Mesendoderm (in vitro differentiated cells): ENCODE results near the gene RTP3.
A peak's percentile ranks its signal among the peaks of the same experiment; 100 is the strongest.

Source experiments
- DNase-seq: peaks from one replicate; pipeline ENCODE4 v3.0.0; 2013
- H2AK5ac ChIP-seq: 2 replicates; pipeline ENCODE4 v1.6.1; 2013; ENCODE audit warnings: low read length, inconsistent platforms
- H2BK120ac ChIP-seq: 2 replicates; pipeline ENCODE4 v1.6.1; 2013; ENCODE audit warnings: low read depth, mild to moderate bottlenecking, low read length, moderate library complexity, mixed read lengths
- H2BK15ac ChIP-seq: replicated peaks from 2 replicates; pipeline ENCODE4 v1.6.1; 2013; ENCODE audit warnings: low read depth, mild to moderate bottlenecking, moderate library complexity
- H2BK5ac ChIP-seq: 2 replicates; pipeline ENCODE4 v1.6.1; 2013; ENCODE audit warnings: low read length, inconsistent platforms
- H3K18ac ChIP-seq: 2 replicates; pipeline ENCODE4 v1.6.1; 2013; ENCODE audit warnings: mild to moderate bottlenecking, low read length, mixed read lengths
- H3K23ac ChIP-seq: one replicate; pipeline ENCODE4 v1.6.1; 2013; ENCODE audit warnings: low read length
- H3K27ac ChIP-seq: 2 replicates; pipeline ENCODE4 v1.5.1; 2013; ENCODE audit warnings: low read depth, mild to moderate bottlenecking, inconsistent platforms, low read length, moderate library complexity
- H3K27me3 ChIP-seq: 2 replicates; pipeline ENCODE4 v1.6.1; 2013; ENCODE audit warnings: low read length, control low read depth, mild to moderate bottlenecking, inconsistent platforms; ENCODE audit not compliant: insufficient read depth, poor library complexity
- H3K36me3 ChIP-seq: 2 replicates; pipeline ENCODE4 v1.6.1; 2013; ENCODE audit warnings: low read length, inconsistent platforms; ENCODE audit not compliant: control insufficient read depth, insufficient read depth
- H3K4ac ChIP-seq: one replicate; pipeline ENCODE4 v1.6.1; 2013; ENCODE audit warnings: low read depth, mild to moderate bottlenecking, low read length, moderate library complexity
- H3K4me1 ChIP-seq: 2 replicates; pipeline ENCODE4 v1.6.1; 2013; ENCODE audit warnings: low read depth, low read length, inconsistent platforms; ENCODE audit not compliant: control insufficient read depth
- H3K4me2 ChIP-seq: 2 replicates; pipeline ENCODE4 v1.6.1; 2013; ENCODE audit warnings: low read length
- H3K4me3 ChIP-seq: 2 replicates; pipeline ENCODE4 v1.5.1; 2013; ENCODE audit warnings: mild to moderate bottlenecking, low read length
- H3K56ac ChIP-seq: one replicate; pipeline ENCODE4 v1.6.1; 2013; ENCODE audit warnings: low read length
- H3K79me1 ChIP-seq: 2 replicates; pipeline ENCODE4 v1.6.1; 2013; ENCODE audit warnings: low read length, inconsistent platforms
- H3K79me2 ChIP-seq: 2 replicates; pipeline ENCODE4 v1.6.1; 2013; ENCODE audit warnings: mild to moderate bottlenecking, low read length; ENCODE audit not compliant: control insufficient read depth, insufficient read depth
- H3K9ac ChIP-seq: 2 replicates; pipeline ENCODE4 v1.6.1; 2013; ENCODE audit warnings: low read length, inconsistent platforms
- H4K5ac ChIP-seq: one replicate; pipeline ENCODE4 v1.6.1; 2013; ENCODE audit warnings: low read length
- H4K8ac ChIP-seq: one replicate; pipeline ENCODE4 v1.6.1; 2013; ENCODE audit warnings: low read depth, mild to moderate bottlenecking, control low read depth, low read length, moderate library complexity
- WGBS: extraction: QIAGEN DNeasy Blood & Tissue Kit; methylation state at CpG from one replicate; pipeline ENCODE4 v1.1.7; 2013; ENCODE audit warnings: low lambda C conversion rate, missing lambda C conversion rate; ENCODE audit not compliant: insufficient coverage; ENCODE audit errors: extremely low coverage; 5-methylcytosine and 5-hydroxymethylcytosine counted together

The RTP3 gene

GRCh38 chr3:46503200-46503874 is 5.6 kb downstream of the RTP3 start:
- DNase-seq, result no peak
- Histone ChIP-seq H3K36me3 (no peaks in the 10 kb centered on the region), H3K79me2 (no peaks in the 10 kb centered on the region), H2BK120ac (no peak overlapping the region), H3K27ac (no peak overlapping the region), H3K4me3 (no peak overlapping the region), H4K5ac (no peak overlapping the region), H3K4me1 (peaks cover 7% of the 10 kb centered on the region), H3K9ac (no peak overlapping the region), H4K8ac (no peak overlapping the region), H3K23ac (no peak overlapping the region), H3K18ac (no peak overlapping the region), H3K27me3 (no peaks in the 10 kb centered on the region), H2BK5ac (no peak overlapping the region), H2AK5ac (no peak overlapping the region), H2BK15ac (no peak overlapping the region), H3K56ac (no peak overlapping the region), H3K79me1 (no peaks in the 10 kb centered on the region), H3K4ac (no peak overlapping the region), H3K4me2 (no peak overlapping the region)
- no CpG with 5 or more reads among the region's 7 CpGs for WGBS

- Histone ChIP-seq H3K79me2 (no peaks in the 10 kb centered on the region), H2BK5ac (no peak overlapping the region), H3K36me3 (no peaks in the 10 kb centered on the region), H3K4ac (no peak overlapping the region), H3K79me1 (no peaks in the 10 kb centered on the region), H3K18ac (no peak overlapping the region), H3K56ac (no peak overlapping the region), H4K5ac (no peak overlapping the region), H3K4me1 (peaks cover 7% of the 10 kb centered on the region), H2BK15ac (no peak overlapping the region), H2BK120ac (no peak overlapping the region), H3K4me2 (no peak overlapping the region), H3K27me3 (no peaks in the 10 kb centered on the region), H4K8ac (no peak overlapping the region), H2AK5ac (no peak overlapping the region), H3K9ac (no peak overlapping the region), H3K27ac (no peak overlapping the region), H3K4me3 (no peak overlapping the region), H3K23ac (no peak overlapping the region)
- no peak for DNase-seq
- WGBS, result no CpG with 5 or more reads among the region's 5 CpGs
Observed at GRCh38 chr3:46504789-46505188, 7.0 kb downstream of the RTP3 start.

- no peaks in the 10 kb centered on the region for H3K27me3 ChIP-seq
- H3K23ac ChIP-seq, result no peak overlapping the region
- no peak overlapping the region for H2BK5ac ChIP-seq
- no peak overlapping the region for H3K4me3 ChIP-seq
- H4K8ac ChIP-seq, result no peak overlapping the region
- no peak overlapping the region for H3K9ac ChIP-seq
- peak overlapping the region; percentile 1 for H3K56ac ChIP-seq
- peaks cover 7% of the 10 kb centered on the region for H3K4me1 ChIP-seq
- no peak for DNase-seq
- H2BK15ac ChIP-seq, result no peak overlapping the region
- no peaks in the 10 kb centered on the region for H3K79me2 ChIP-seq
- no peak overlapping the region for H3K4me2 ChIP-seq
- H3K79me1 ChIP-seq, result no peaks in the 10 kb centered on the region
- no peaks in the 10 kb centered on the region for H3K36me3 ChIP-seq
- no peak overlapping the region for H2BK120ac ChIP-seq
- H3K18ac ChIP-seq, result no peak overlapping the region
- H4K5ac ChIP-seq, result no peak overlapping the region
- H2AK5ac ChIP-seq, result no peak overlapping the region
- no peak overlapping the region for H3K27ac ChIP-seq
- no CpG with 5 or more reads among the region's 10 CpGs for WGBS
- H3K4ac ChIP-seq, result no peak overlapping the region
Observed at GRCh38 chr3:46505953-46506352, 8.2 kb downstream of the RTP3 start.

- Histone ChIP-seq H3K9ac (no peak overlapping the region), H3K56ac (no peak overlapping the region), H3K4me3 (no peak overlapping the region), H2BK120ac (no peak overlapping the region), H3K4ac (no peak overlapping the region), H4K8ac (no peak overlapping the region), H2BK15ac (no peak overlapping the region), H3K18ac (no peak overlapping the region), H3K36me3 (no peaks in the 10 kb centered on the region), H4K5ac (no peak overlapping the region), H3K79me1 (no peaks in the 10 kb centered on the region), H3K4me1 (peaks cover 7% of the 10 kb centered on the region), H3K23ac (no peak overlapping the region), H3K4me2 (no peak overlapping the region), H2AK5ac (no peak overlapping the region), H2BK5ac (no peak overlapping the region), H3K27me3 (no peaks in the 10 kb centered on the region), H3K79me2 (no peaks in the 10 kb centered on the region), H3K27ac (no peak overlapping the region)
- no CpG with 5 or more reads among the region's 3 CpGs for WGBS
- no peak for DNase-seq
Observed at GRCh38 chr3:46506526-46506925, 8.8 kb downstream of the RTP3 start.

GRCh38 chr3:46508850-46509591 is 11.2 kb downstream of the RTP3 start:
- H3K27ac ChIP-seq, result no peak overlapping the region
- no CpG with 5 or more reads among the region's 4 CpGs for WGBS
- no peak for DNase-seq

More at GRCh38 chr3:46508850-46509591, 11.2 kb downstream of the RTP3 start:
- H3K27me3 ChIP-seq, result no peaks in the 10 kb centered on the region
- no peak overlapping the region for H3K56ac ChIP-seq
- H2AK5ac ChIP-seq, result no peak overlapping the region
- H3K4ac ChIP-seq, result no peak overlapping the region
- no peak overlapping the region for H3K18ac ChIP-seq
- no peaks in the 10 kb centered on the region for H3K79me1 ChIP-seq
- no peak overlapping the region for H2BK15ac ChIP-seq
- H3K23ac ChIP-seq, result no peak overlapping the region
- H2BK120ac ChIP-seq, result no peak overlapping the region
- H3K9ac ChIP-seq, result no peak overlapping the region
- no peaks in the 10 kb centered on the region for H3K36me3 ChIP-seq
- H4K8ac ChIP-seq, result no peak overlapping the region
- H3K4me3 ChIP-seq, result no peak overlapping the region
- no peak overlapping the region for H4K5ac ChIP-seq
- no peaks in the 10 kb centered on the region for H3K79me2 ChIP-seq
- H2BK5ac ChIP-seq, result no peak overlapping the region
- H3K4me1 ChIP-seq, result peaks cover 7% of the 10 kb centered on the region
- no peak overlapping the region for H3K4me2 ChIP-seq
